Neuronal stem cell (in vitro differentiated cells): Measurements from ENCODE around the gene NKAPL.
A peak's percentile ranks its signal among the peaks of the same experiment; 100 is the strongest.

Source experiments
- DNase-seq: peaks from one replicate; pipeline ENCODE4 v3.0.0-alpha.2; 2013; ENCODE audit warnings: low spot score
- H2AFZ ChIP-seq: one replicate; pipeline ENCODE4 v1.6.1; 2013; ENCODE audit warnings: mild to moderate bottlenecking, low read length, inconsistent platforms
- H2AK5ac ChIP-seq: 2 replicates; pipeline ENCODE4 v1.6.1; 2013; ENCODE audit warnings: low read depth, mild to moderate bottlenecking, inconsistent platforms, low read length, moderate library complexity, mixed read lengths
- H2BK120ac ChIP-seq: 2 replicates; pipeline ENCODE4 v1.6.1; 2013; ENCODE audit warnings: low read depth, mild to moderate bottlenecking, inconsistent platforms, low read length, moderate library complexity, mixed read lengths
- H2BK12ac ChIP-seq: one replicate; pipeline ENCODE4 v1.6.1; 2013; ENCODE audit warnings: low read length, inconsistent platforms
- H2BK15ac ChIP-seq: 2 replicates; pipeline ENCODE4 v1.6.1; 2013; ENCODE audit warnings: mild to moderate bottlenecking, low read length, inconsistent platforms, mixed read lengths
- H2BK5ac ChIP-seq: one replicate; pipeline ENCODE4 v1.6.1; 2013; ENCODE audit warnings: inconsistent platforms, mild to moderate bottlenecking, low read length, moderate library complexity
- H3K14ac ChIP-seq: one replicate; pipeline ENCODE4 v1.6.1; 2013; ENCODE audit warnings: low read length, inconsistent platforms
- H3K18ac ChIP-seq: 2 replicates; pipeline ENCODE4 v1.6.1; 2013; ENCODE audit warnings: low read length, inconsistent platforms
- H3K23ac ChIP-seq: 2 replicates; pipeline ENCODE4 v1.6.1; 2013; ENCODE audit warnings: low read depth, mild to moderate bottlenecking, mixed read lengths, low read length, inconsistent platforms; ENCODE audit not compliant: poor library complexity
- H3K27ac ChIP-seq: replicated peaks from 3 replicates; pipeline ENCODE4 v1.5.1; 2013; ENCODE audit warnings: low read length, inconsistent platforms
- H3K27me3 ChIP-seq, 3 experiments: 2 replicates each; pipeline ENCODE4 v1.6.1; 2013; ENCODE audit warnings: low read length in 3 of 3, mild to moderate bottlenecking in 2 of 3, inconsistent platforms in 1 of 3, low read depth in 1 of 3, mixed read lengths in 1 of 3, moderate library complexity in 1 of 3; ENCODE audit not compliant: control insufficient read depth in 3 of 3, insufficient read depth in 3 of 3
- H3K36me3 ChIP-seq, 2 donors: replicated peaks in 1 of 2; 2 replicates each; pipeline ENCODE4 v1.6.1; 2013; ENCODE audit warnings: low read length in 2 of 2; ENCODE audit not compliant: control insufficient read depth in 2 of 2, insufficient read depth in 2 of 2
- H3K4ac ChIP-seq: 2 replicates; pipeline ENCODE4 v1.6.1; 2013; ENCODE audit warnings: inconsistent platforms, mild to moderate bottlenecking, low read length, moderate library complexity
- H3K4me1 ChIP-seq, 2 donors: 1 replicate in 1 of 2; 2 replicates in 1 of 2; pipeline ENCODE4 v1.6.1; 2013; ENCODE audit warnings: low read length in 2 of 2, low read depth in 1 of 2; ENCODE audit not compliant: control insufficient read depth in 2 of 2, insufficient read depth in 1 of 2
- H3K4me2 ChIP-seq: one replicate; pipeline ENCODE4 v1.6.1; 2013; ENCODE audit warnings: mild to moderate bottlenecking, low read length, inconsistent platforms; ENCODE audit not compliant: insufficient read depth, poor library complexity, severe bottlenecking
- H3K4me3 ChIP-seq, 2 donors: 2 replicates each; pipeline ENCODE4 v1.5.1; 2013; ENCODE audit warnings: low read length in 2 of 2, mild to moderate bottlenecking in 2 of 2, inconsistent platforms in 1 of 2, moderate library complexity in 1 of 2
- H3K79me1 ChIP-seq: one replicate; pipeline ENCODE4 v1.6.1; 2013; ENCODE audit warnings: low read depth, mild to moderate bottlenecking, inconsistent platforms, low read length, moderate library complexity
- H3K9ac ChIP-seq: one replicate; pipeline ENCODE4 v1.6.1; 2013; ENCODE audit warnings: mild to moderate bottlenecking, low read depth, low read length, inconsistent platforms; ENCODE audit not compliant: poor library complexity
- H3K9me3 ChIP-seq, 2 donors: replicated peaks in 1 of 2; 2 replicates each; pipeline versions ENCODE3 to v1.6.1; 2013; ENCODE audit warnings: low read length in 2 of 2, mild to moderate bottlenecking in 2 of 2, inconsistent platforms in 1 of 2, low read depth in 1 of 2, mixed read lengths in 1 of 2, moderate library complexity in 1 of 2; ENCODE audit not compliant: control insufficient read depth in 2 of 2, insufficient read depth in 1 of 2
- H4K8ac ChIP-seq: one replicate; pipeline ENCODE4 v1.6.1; 2013; ENCODE audit warnings: low read depth, mild to moderate bottlenecking, inconsistent platforms, low read length, moderate library complexity
- H4K91ac ChIP-seq: one replicate; pipeline ENCODE4 v1.6.1; 2013; ENCODE audit warnings: low read length, low read depth, mild to moderate bottlenecking, inconsistent platforms; ENCODE audit not compliant: poor library complexity
- WGBS, 2 donors: extraction: QIAGEN DNeasy Blood & Tissue Kit; methylation state at CpG; one replicate each; pipeline ENCODE4 v1.1.7; 2013; ENCODE audit warnings: missing lambda C conversion rate in 2 of 2, mixed read lengths in 1 of 2; ENCODE audit not compliant: insufficient read length in 2 of 2, insufficient replicate concordance in 1 of 2; ENCODE audit errors: extremely low coverage in 2 of 2; 5-methylcytosine and 5-hydroxymethylcytosine counted together

NKAPL gene

GRCh38 chr6:28225056-28225834 is 33.9 kb upstream of the NKAPL start, which contains the start of gene ZSCAN9:
TSS of gene ZSCAN9 (plus strand) at chr6:28225275. CDS start at chr6:28227085, 1,810 bp downstream.
- DNase-seq: peak; percentile 84
- Histone ChIP-seq H3K79me1 (peaks cover 2% of the 10 kb centered on the region), H2BK5ac (no peak within 1 kb of the TSS), H2BK12ac (no peak within 1 kb of the TSS), H2BK15ac (no peak within 1 kb of the TSS), H2AFZ (peak within 1 kb of the TSS; percentile 89), H4K8ac (no peak within 1 kb of the TSS), H3K36me3 (peaks cover 17 to 37% of the 10 kb centered on the region in 2 donors), H3K9me3 (no peaks in the 10 kb centered on the region), H3K4me1 (peaks cover 0 to 4% of the 10 kb centered on the region in 2 donors), H4K91ac (no peak within 1 kb of the TSS), H2AK5ac (no peak within 1 kb of the TSS), H3K18ac (peak within 1 kb of the TSS; percentile 82), H2BK120ac (no peak within 1 kb of the TSS), H3K27ac (peak within 1 kb of the TSS; percentile 78), H3K23ac (peak within 1 kb of the TSS; percentile 37), H3K27me3 (peaks cover 0 to 17% (median 6%) of the 10 kb centered on the region in 3 experiments), H3K4me2 (peak within 1 kb of the TSS; percentile 54), H3K9ac (peak within 1 kb of the TSS; percentile 32), H3K4ac (no peak within 1 kb of the TSS), H3K4me3 (peak within 1 kb of the TSS; percentile 86 to 92), H3K14ac (peak within 1 kb of the TSS; percentile 21)
- no CpG with 5 or more reads among the region's 45 CpGs for WGBS, 2 donors

- Histone ChIP-seq H2BK15ac (no peak overlapping the region), H3K4ac (no peak overlapping the region), H3K27me3 (peaks cover 0 to 7% (median 2%) of the 10 kb centered on the region in 3 experiments), H3K79me1 (peaks cover 2% of the 10 kb centered on the region), H2BK12ac (no peak overlapping the region), H3K4me3 (peak overlapping the region in 1 of 2 donors; percentile 86), H4K8ac (no peak overlapping the region), H2BK120ac (no peak overlapping the region), H3K9ac (no peak overlapping the region), H4K91ac (no peak overlapping the region), H3K4me2 (no peak overlapping the region), H3K36me3 (peaks cover 24 to 49% of the 10 kb centered on the region in 2 donors), H2AFZ (no peak overlapping the region), H3K27ac (no peak overlapping the region), H3K14ac (no peak overlapping the region), H3K9me3 (no peaks in the 10 kb centered on the region), H3K23ac (no peak overlapping the region), H3K18ac (no peak overlapping the region), H2AK5ac (no peak overlapping the region), H3K4me1 (peaks cover 0 to 4% of the 10 kb centered on the region in 2 donors), H2BK5ac (no peak overlapping the region)
- DNase-seq: no peak
- WGBS, 2 donors: no CpG with 5 or more reads among the region's 2 CpGs
Measured at GRCh38 chr6:28226460-28226859, 32.6 kb upstream of the NKAPL start.

GRCh38 chr6:28232785-28233184 is 26.3 kb upstream of the NKAPL start:
- no peak overlapping the region for H3K9ac ChIP-seq
- H3K14ac ChIP-seq: no peak overlapping the region
- H3K4me2 ChIP-seq: no peak overlapping the region
- no peak overlapping the region for H2BK120ac ChIP-seq
- peaks cover 33 to 89% of the 10 kb centered on the region in 2 donors for H3K36me3 ChIP-seq
- H2BK12ac ChIP-seq: no peak overlapping the region
- no peaks in the 10 kb centered on the region for H3K27me3 ChIP-seq
- no peak overlapping the region for H2BK5ac ChIP-seq
- H3K9me3 ChIP-seq: peaks cover 0 to 8% of the 10 kb centered on the region in 2 donors
- H4K8ac ChIP-seq: no peak overlapping the region
- no peak overlapping the region for H2AK5ac ChIP-seq
- no peak overlapping the region for H2BK15ac ChIP-seq
- WGBS, 2 donors: no CpG with 5 or more reads among the region's 11 CpGs
- H3K27ac ChIP-seq: no peak overlapping the region
- DNase-seq: no peak
- no peak overlapping the region for H3K4me3 ChIP-seq
- H2AFZ ChIP-seq: no peak overlapping the region
- no peak overlapping the region for H3K18ac ChIP-seq
- peaks cover 0 to 1% of the 10 kb centered on the region in 2 donors for H3K4me1 ChIP-seq
- no peak overlapping the region for H4K91ac ChIP-seq
- no peak overlapping the region for H3K23ac ChIP-seq
- H3K79me1 ChIP-seq: no peaks in the 10 kb centered on the region
- H3K4ac ChIP-seq: no peak overlapping the region

DNA sequence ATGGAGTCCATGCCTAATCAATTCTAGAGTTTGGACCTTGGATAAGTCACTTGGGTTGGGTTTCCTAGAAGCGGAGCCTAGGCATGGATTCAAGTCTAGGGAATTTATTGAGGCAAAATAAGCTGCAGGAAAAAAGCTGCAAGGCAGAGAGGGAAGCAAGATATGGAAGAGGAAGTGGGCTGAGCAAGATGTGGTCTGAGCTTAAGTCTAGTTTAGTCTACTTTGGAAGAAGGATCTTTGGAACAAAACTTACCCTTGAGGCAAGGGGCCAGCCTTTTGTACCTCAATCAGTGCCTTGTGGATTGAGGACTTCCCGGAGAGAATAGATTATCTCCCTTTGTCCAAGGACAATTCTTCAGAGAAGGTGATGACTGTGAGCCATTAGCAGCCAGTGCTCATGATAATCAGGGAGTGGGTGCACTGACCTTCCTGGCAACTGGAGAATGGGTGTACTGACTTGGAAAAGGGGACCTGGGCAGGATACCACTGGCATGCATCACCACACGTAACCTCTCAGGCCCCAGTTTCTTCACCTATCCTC is 23.1 kb upstream of the NKAPL start:
- H3K4me1 ChIP-seq: peaks cover 0 to 1% of the 10 kb centered on the region in 2 donors
- no peak overlapping the region for H2AFZ ChIP-seq
- no peak overlapping the region for H2AK5ac ChIP-seq
- H3K4me2 ChIP-seq: no peak overlapping the region
- no peak overlapping the region for H3K27ac ChIP-seq
- H3K9me3 ChIP-seq: peaks cover 0 to 16% of the 10 kb centered on the region in 2 donors
- no peak overlapping the region for H2BK120ac ChIP-seq
- H2BK12ac ChIP-seq: no peak overlapping the region
- H3K79me1 ChIP-seq: no peaks in the 10 kb centered on the region
- no peak overlapping the region for H3K4ac ChIP-seq
- no peak overlapping the region for H4K8ac ChIP-seq
- H3K36me3 ChIP-seq: peaks cover 25 to 68% of the 10 kb centered on the region in 2 donors
- no peak overlapping the region for H2BK5ac ChIP-seq
- H3K27me3 ChIP-seq: no peaks in the 10 kb centered on the region
- no peak for DNase-seq
- H3K23ac ChIP-seq: no peak overlapping the region
- no peak overlapping the region for H3K4me3 ChIP-seq
- no peak overlapping the region for H3K18ac ChIP-seq
- H3K14ac ChIP-seq: no peak overlapping the region
- no CpG with 5 or more reads among the region's 3 CpGs for WGBS, 2 donors
- H4K91ac ChIP-seq: no peak overlapping the region
- no peak overlapping the region for H3K9ac ChIP-seq
- H2BK15ac ChIP-seq: no peak overlapping the region
